Measurements from ENCODE around the gene WDR27.
"Not testable (repeated sequence)": the region's sequence is repeated elsewhere in the genome, so short reads cannot be mapped to it uniquely, and the experiment has no call there.

WDR27 gene

GRCh38 chr6:169707772-169708171 is 5.9 kb upstream of the WDR27 start:
- DNase-seq: no peak

- DNase-seq: no peak
Observed at GRCh38 chr6:169702840-169703246, 1.0 kb upstream of the WDR27 start.

GRCh38 chr6:169701311-169701953 is 397 bp downstream of the WDR27 start:
- DNase-seq: no peak

DNA sequence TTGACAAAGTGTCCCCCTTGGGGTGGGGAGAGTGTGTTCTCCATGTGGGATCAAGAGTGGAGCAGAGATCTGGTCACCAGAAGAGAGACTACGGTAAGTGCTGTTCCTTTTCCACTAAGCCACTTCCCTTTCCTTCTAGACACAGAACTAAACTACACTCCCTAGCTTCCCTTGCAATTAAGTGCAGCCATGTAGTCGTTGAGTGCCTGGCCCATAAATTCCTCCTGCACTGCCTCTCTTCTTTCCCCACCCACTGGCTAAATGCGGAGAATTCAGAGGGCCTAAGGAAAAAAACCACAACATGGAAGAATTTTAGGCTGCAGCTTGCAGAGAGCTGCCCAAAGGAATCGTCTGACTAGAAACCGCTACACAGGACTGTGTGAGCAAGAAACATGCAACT is 1.5 kb downstream of the WDR27 start:
- DNase-seq: no peak

DNA sequence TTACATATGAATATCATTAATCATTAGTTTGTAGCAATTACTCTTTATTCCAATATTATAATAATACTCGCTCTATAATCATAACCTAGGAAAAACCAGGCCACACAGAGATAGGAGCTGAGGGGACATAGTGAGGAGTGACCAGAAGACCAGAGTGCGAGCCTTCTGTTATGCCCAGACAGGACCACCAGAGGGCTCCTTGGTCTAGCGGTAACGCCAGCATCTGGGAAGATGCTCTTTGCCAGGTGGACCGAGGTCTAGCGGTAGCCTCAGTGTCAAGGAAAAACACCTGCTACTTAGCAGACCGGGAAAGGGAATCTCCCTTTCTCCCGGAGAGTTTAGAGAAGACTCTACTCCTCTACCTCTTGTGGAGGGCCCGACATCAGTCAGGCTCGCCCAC is 4.7 kb downstream of the WDR27 start:
- not testable (repeated sequence) for DNase-seq

- no peak for DNase-seq
Observed at GRCh38 chr6:169695131-169695530, 6.7 kb downstream of the WDR27 start.

GRCh38 chr6:169692516-169692915 is 9.3 kb downstream of the WDR27 start:
- no peak for DNase-seq

DNA sequence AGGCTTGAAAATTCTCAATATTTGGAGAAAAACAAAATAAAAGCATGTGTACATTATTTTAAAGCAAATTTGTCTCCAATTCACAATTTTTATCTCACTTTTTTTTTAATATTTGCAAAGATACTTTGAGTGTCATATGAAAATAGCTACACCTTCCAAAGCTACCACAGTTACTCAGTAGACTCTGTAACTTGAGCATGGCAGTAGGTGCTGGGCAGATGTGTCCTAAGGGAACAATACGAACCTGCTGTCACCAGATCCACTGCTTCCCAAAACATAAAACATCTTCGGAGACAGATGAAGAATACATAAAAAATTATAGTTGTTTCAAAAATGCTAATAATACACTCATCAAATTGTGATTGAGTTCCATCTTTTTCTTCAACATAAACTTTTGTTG is 10.6 kb downstream of the WDR27 start:
- DNase-seq: no peak

GRCh38 chr6:169689287-169689686 is 12.5 kb downstream of the WDR27 start:
- DNase-seq: no peak

GRCh38 chr6:169685860-169686259 is 16.0 kb downstream of the WDR27 start:
- no peak for DNase-seq

DNA sequence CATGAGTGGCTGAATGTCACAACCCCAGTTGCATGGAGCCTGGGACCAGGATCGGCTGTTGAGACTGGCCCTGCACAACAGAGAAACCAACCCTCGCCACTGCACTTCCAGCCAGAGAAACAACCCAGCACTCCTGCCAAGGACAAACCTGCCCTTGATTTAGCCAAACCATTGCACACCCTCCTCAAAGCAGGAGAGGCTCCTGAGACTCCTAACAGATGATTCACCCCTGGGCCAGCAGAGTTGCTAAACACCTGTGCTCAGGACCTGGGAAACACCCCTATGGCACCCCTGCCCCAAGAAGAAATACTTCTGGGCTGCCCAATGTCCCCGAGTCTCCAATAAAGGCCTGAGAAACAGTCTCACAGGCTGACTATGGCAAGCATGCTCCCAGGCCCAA is 17.8 kb downstream of the WDR27 start:
- DNase-seq: no peak

- DNase-seq: no peak
Observed at GRCh38 chr6:169678342-169678741, 23.5 kb downstream of the WDR27 start.

GRCh38 chr6:169677096-169677495 is 24.7 kb downstream of the WDR27 start:
- no peak for DNase-seq

DNA sequence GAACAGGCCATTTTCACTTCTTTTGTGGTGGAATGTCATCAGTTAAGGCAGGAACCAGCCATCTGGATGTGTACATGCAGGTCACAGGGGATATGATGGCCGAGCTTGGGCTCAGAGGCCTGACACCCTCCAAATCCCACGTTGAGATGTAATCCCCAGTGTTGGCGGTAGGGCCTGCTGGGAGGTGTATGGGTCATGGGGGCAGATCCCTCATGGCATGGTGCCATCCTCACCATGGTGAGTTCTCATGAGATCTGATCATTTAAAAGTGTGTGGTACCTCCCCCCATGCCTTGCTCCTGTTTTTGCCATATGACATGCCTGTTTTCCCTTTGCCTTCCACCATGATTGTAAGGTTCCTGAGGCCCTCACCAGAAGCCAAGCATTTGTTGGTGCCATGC is 26.8 kb downstream of the WDR27 start:
- no peak for DNase-seq

- no peak for DNase-seq
Observed at GRCh38 chr6:169671563-169671962, 30.3 kb downstream of the WDR27 start.

DNA sequence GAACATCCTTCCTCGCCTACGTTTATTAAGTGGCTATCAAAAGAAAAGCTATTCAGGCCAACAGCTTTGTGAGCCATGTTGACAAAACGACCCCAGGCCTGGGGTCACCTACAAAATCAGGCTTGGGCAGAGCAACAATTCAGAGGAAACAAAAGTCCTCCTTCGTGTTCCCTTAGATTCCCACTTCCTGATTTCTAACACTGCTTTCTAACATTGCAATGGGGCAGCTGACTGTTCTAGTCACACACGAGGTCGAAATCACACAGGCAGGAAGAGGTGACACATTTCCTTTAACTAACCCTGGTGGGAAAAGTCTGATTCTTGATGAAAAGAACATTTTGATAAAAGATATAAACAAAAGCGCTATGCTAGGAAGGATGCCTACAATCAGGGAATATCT is 31.9 kb downstream of the WDR27 start:
- no peak for DNase-seq

DNA sequence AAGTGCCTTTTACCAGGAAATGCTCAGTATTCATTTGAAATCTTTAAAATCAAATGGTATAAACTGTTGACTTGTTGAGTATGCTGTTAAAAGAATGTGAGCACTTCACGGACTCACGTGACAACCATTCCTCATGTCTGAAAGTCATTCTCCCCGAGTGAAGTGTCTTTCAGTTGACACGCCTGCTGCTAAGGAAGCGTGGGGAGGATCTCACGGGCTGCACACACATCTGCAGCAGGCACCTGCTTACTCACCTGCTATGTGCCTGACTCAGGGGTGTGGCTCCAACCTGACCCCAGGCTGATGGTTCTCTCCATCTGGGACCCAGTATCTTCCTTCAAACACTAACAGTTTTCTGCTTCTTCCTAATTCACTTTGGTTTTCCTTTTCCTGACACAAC is 32.7 kb downstream of the WDR27 start:
- no peak for DNase-seq

DNA sequence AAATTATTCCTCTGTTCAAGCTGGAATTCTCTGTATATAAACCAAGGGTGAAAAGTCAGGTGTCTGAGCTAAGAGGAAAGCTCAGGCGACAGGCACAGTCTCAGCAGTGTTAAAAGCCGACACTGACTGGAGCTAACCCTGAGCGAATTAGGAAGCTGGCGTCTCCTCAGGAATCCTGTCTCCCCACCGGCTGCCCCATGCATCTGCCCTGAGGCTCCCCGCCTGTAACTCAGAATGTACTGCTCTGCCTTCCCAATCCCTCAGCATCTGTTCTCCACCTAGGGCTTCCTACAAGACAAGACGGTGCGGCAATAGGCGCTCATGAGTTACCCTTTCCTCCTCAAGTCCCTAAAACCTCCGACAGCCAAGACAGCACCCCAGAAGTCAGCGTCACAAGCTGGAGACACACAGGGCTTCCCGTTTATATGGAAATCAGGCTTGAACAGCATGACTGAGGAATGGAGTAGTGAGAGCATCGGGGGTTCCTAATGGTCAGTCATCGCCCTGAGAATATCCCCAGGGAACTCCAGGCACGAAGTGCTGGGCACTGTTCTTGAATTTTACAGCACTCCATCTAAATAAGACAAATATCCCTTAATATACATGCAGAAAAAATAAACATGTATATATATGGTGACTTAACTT is 33.5 kb downstream of the WDR27 start:
- DNase-seq: no peak

GRCh38 chr6:169667716-169668115 is 34.1 kb downstream of the WDR27 start:
- DNase-seq: no peak

DNA sequence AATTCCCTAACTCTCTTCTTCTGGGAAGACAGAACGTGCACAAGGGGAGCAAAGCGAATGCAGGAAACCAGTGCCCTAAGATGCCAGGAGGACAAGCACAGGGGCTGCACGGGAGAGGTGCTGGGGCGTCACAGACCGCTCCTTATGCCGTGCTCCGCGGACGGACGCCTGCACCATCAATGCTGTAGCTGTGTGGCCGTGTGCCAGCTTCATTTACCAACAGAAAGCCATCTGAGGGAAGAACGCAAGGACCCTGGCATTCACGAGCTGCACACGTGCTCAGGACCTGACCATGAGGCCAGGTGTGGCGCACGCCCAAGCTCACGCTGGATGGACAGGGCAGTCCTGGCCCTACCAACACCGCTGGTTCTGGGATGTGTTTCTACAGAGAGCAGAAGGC is 35.4 kb downstream of the WDR27 start:
- DNase-seq: no peak

GRCh38 chr6:169665289-169665688 is 36.5 kb downstream of the WDR27 start:
- DNase-seq: no peak

- DNase-seq: no peak
Observed at GRCh38 chr6:169664227-169664626, 37.6 kb downstream of the WDR27 start.

DNA sequence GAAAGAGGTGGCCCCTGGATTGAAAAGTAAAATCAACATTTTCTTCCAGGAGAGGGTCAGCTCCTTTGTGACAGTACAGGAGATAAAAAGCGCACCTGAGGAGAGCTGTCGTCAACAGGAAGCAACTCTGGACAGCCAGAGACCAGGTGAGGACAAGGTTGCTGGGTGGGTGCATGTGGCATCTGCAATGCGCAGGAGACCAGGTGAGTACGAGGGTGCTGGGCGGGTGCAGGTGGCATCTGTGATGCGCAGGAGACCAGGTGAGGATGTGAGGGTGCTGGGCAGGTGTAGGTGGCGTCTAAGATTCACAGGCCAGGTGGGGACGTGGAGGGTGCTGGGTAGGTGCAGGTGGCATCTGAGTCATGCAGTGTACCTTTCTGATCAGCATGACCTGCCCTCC is 38.4 kb downstream of the WDR27 start:
- no peak for DNase-seq

- no peak for DNase-seq
Observed at GRCh38 chr6:169661391-169661756, 40.5 kb downstream of the WDR27 start.

- no peak for DNase-seq
Observed at GRCh38 chr6:169660751-169661390, 41.0 kb downstream of the WDR27 start.
